K562 (cell line): ENCODE measurements around the gene MYL6B. TPM values are rescaled to one million over a fixed set of nuclear protein-coding genes. Genes with fewer than 3 reads are reported as not detected.

Source experiments
- ATAC-seq: fragments of 200-7000 bp; cut with Tn5 transposase; 3 replicates; pipeline ENCODE4 v1.9.1; 2020; ENCODE audit warnings: moderate library complexity
- BruUV-seq: library from RNA; stranded (reverse); fragments of 400-500 nt; replicated peaks from 2 replicates; lab custom pipeline; 2021; lab: Mats Ljungman, UMichigan
- CTCF ChIA-PET: fragments of 300-600 bp; formaldehyde crosslinking; extraction: SDS; loops from one replicate; lab custom pipeline; 2021; ENCODE audit warnings: low intra/inter-chr PET ratio; lab: Yijun Ruan, JAX
- POLR2A ChIA-PET: fragments of 300-600, 350-650 bp; sonication (Branson Sonifier 250); formaldehyde crosslinking; extraction: SDS; loops from one replicate; lab custom pipeline; 2021; ENCODE audit warnings: antibody characterized with exemption, inconsistent platforms; lab: Yijun Ruan, JAX
- DNase-seq, 4 experiments: peaks; one replicate each; pipeline versions ENCODE4 v3.0.0 to v3.0.0-alpha.2; 2011 to 2018; ENCODE audit warnings: low spot score in 3 of 4, mixed read lengths in 3 of 4; ENCODE audit errors: extremely low read depth in 1 of 4
- FAIRE-seq: peaks from 2 replicates; lab custom pipeline; 2011; peaks lifted over from hg19 to GRCh38; lab: Jason Lieb, UNC
- H2AFZ ChIP-seq: 2 replicates; pipeline ENCODE4 v1.6.0; 2011; ENCODE audit warnings: low read depth, low read length, control low read depth, inconsistent platforms
- H3K27ac ChIP-seq: fragments of 200-600 bp; 3 replicates; pipeline ENCODE4 v1.8.0; 2011; ENCODE audit warnings: low read depth, mild to moderate bottlenecking, control low read depth, inconsistent platforms, low read length, moderate library complexity, mixed read lengths; ENCODE audit errors: extremely low read depth
- H3K27me3 ChIP-seq, 2 experiments: fragments of 300-600 bp in 1 of 2; 2 replicates in 1 of 2; 3 replicates in 1 of 2; pipeline versions ENCODE4 v1.6.0 to v1.8.0; 2011; ENCODE audit warnings: inconsistent platforms in 2 of 2, low read length in 2 of 2, mild to moderate bottlenecking in 1 of 2, mixed read lengths in 1 of 2, moderate library complexity in 1 of 2; ENCODE audit not compliant: control insufficient read depth in 2 of 2, insufficient read depth in 2 of 2
- H3K36me3 ChIP-seq: fragments of 300-600 bp; 3 replicates; pipeline ENCODE4 v1.8.0; 2011; ENCODE audit warnings: mild to moderate bottlenecking, low read length, inconsistent platforms; ENCODE audit not compliant: control insufficient read depth, insufficient read depth
- H3K4me1 ChIP-seq, 2 experiments: fragments of 200-600 bp in 1 of 2; replicated peaks in 1 of 2; 2 replicates in 1 of 2; 3 replicates in 1 of 2; pipeline versions ENCODE4 v1.5.1 to v1.8.0; 2011; ENCODE audit warnings: inconsistent platforms in 2 of 2, low read length in 2 of 2, mild to moderate bottlenecking in 1 of 2, mixed read lengths in 1 of 2, moderate library complexity in 1 of 2; ENCODE audit not compliant: control insufficient read depth in 2 of 2, insufficient read depth in 2 of 2
- H3K4me2 ChIP-seq: 2 replicates; pipeline ENCODE4 v1.6.1; 2011; ENCODE audit warnings: low read length, control low read depth, inconsistent platforms, mixed read lengths; ENCODE audit not compliant: insufficient read depth
- H3K4me3 ChIP-seq: fragments of 200-600 bp; sonication (generic), shearing (Covaris generic); 2 replicates; pipeline ENCODE4 v1.5.1; 2016; ENCODE audit warnings: control low read depth, inconsistent platforms
- H3K79me2 ChIP-seq: fragments of 200-600 bp; 3 replicates; pipeline ENCODE4 v1.8.0; 2011; ENCODE audit warnings: low read length, inconsistent platforms; ENCODE audit not compliant: control insufficient read depth, insufficient read depth
- H3K9ac ChIP-seq, 2 experiments: 2 replicates each; pipeline versions ENCODE4 v1.6.0 to v1.6.1; 2011; ENCODE audit warnings: low read depth in 2 of 2, low read length in 2 of 2, control low read depth in 1 of 2, inconsistent platforms in 1 of 2, mild to moderate bottlenecking in 1 of 2, mixed read lengths in 1 of 2; ENCODE audit not compliant: insufficient read depth in 1 of 2
- H3K9me1 ChIP-seq: one replicate; pipeline ENCODE4 v1.6.0; 2011; ENCODE audit warnings: inconsistent platforms, mild to moderate bottlenecking, low read length, moderate library complexity; ENCODE audit not compliant: control insufficient read depth, insufficient read depth
- H3K9me3 ChIP-seq: replicated peaks from 2 replicates; pipeline ENCODE4 v1.5.1; 2011; ENCODE audit warnings: low read depth, low read length, inconsistent platforms; ENCODE audit not compliant: control insufficient read depth, insufficient read depth
- H4K20me1 ChIP-seq: replicated peaks from 2 replicates; pipeline ENCODE4 v1.6.1; 2011; ENCODE audit warnings: low read length, inconsistent platforms, mixed read lengths; ENCODE audit not compliant: control insufficient read depth, insufficient read depth
- CHD1 ChIP-seq: fragments of 200-600 bp; sonication (generic); IDR thresholded peaks from one replicate; pipeline ENCODE4 v1.6.1; 2012; ENCODE audit warnings: mild to moderate bottlenecking, moderate library complexity, low read length, inconsistent platforms
- CHD2 ChIP-seq: IDR thresholded peaks from 2 replicates; pipeline ENCODE4 v1.6.1; 2011; ENCODE audit warnings: low read depth, low read length
- FOXP1 ChIP-seq: sonication (generic); formaldehyde crosslinking; IDR thresholded peaks from 2 replicates; pipeline ENCODE4 v1.8.0; 2022; ENCODE audit warnings: mild to moderate bottlenecking, missing genetic modification reagents
- TBP ChIP-seq: optimal IDR thresholded peaks from 2 replicates; pipeline ENCODE3; 2011; ENCODE audit warnings: low read depth, low read length, improper control_type of control experiment
- ZBTB7A ChIP-seq: IDR thresholded peaks from 2 replicates; pipeline ENCODE4 v1.6.1; 2011; ENCODE audit warnings: low read depth, mild to moderate bottlenecking, low read length, moderate library complexity, borderline replicate concordance; ENCODE audit not compliant: control insufficient read depth
- WGBS: fragments of 100-300 bp; shearing (Covaris generic); methylation state at CpG from one replicate; pipeline ENCODE4 v1.1.6; 2016; ENCODE audit warnings: low coverage, mixed read lengths; ENCODE audit not compliant: insufficient coverage; ENCODE audit errors: missing lambda C conversion rate; 5-methylcytosine and 5-hydroxymethylcytosine counted together
- in situ Hi-C: fragments of 300-500 bp; cut with MboI; formaldehyde crosslinking; loops from 4 replicates; pipeline ENCODE4 v1.15.0; 2018; ENCODE audit warnings: inconsistent platforms, mixed read lengths
- intact Hi-C: fragments of 100-400 bp; cut with micrococcal nuclease; formaldehyde crosslinking; loops from 2 replicates; pipeline ENCODE4 v1.14.2; 2022
- polyA plus RNA-seq, 8 experiments: library from polyadenylated mRNA; depleted of rRNA in 4 of 8; stranded (reverse) in 5 of 8; unstranded in 3 of 8; fragments of >200 nt; fragmentation: Nextera tagmentation in 2 of 8; fragmentation: Illumina TruSeq in 1 of 8; extraction: Ambion mirVana in 2 of 8; extraction: Trizol in 1 of 8; gene quantifications; 2 replicates each; pipeline versions ENCODE4 v1.2.1 to v1.2.3, GENCODE V29; 2011 to 2014; ENCODE audit warnings: inconsistent platforms in 1 of 8, missing spikeins in 1 of 8
- total RNA-seq, 7 experiments: library from RNA; depleted of rRNA in 6 of 7; stranded (reverse); fragments of >200 nt in 6 of 7; fragmentation: Illumina TruSeq in 2 of 7; extraction: Trizol in 2 of 7; gene quantifications; 2 replicates each; pipeline versions ENCODE4 v1.2.1 to v1.2.3, GENCODE V29; 2011 to 2021; ENCODE audit warnings: low replicate concordance in 1 of 7
- TF ChIP-seq, protein P1 (sequence below): fragments of 200-600 bp; sonication (generic); IDR thresholded peaks from one replicate; pipeline ENCODE4 v1.6.1; 2012; ENCODE audit warnings: mild to moderate bottlenecking, low read depth, low read length, inconsistent platforms

MYL6B gene
- total and polyA plus RNA-seq, 9 of the 15 experiments (the other 6 are each of a cell fraction or from before 2014, with no cell fraction given): 42.8 to 77.3 (median 68.6) TPM

DNA sequence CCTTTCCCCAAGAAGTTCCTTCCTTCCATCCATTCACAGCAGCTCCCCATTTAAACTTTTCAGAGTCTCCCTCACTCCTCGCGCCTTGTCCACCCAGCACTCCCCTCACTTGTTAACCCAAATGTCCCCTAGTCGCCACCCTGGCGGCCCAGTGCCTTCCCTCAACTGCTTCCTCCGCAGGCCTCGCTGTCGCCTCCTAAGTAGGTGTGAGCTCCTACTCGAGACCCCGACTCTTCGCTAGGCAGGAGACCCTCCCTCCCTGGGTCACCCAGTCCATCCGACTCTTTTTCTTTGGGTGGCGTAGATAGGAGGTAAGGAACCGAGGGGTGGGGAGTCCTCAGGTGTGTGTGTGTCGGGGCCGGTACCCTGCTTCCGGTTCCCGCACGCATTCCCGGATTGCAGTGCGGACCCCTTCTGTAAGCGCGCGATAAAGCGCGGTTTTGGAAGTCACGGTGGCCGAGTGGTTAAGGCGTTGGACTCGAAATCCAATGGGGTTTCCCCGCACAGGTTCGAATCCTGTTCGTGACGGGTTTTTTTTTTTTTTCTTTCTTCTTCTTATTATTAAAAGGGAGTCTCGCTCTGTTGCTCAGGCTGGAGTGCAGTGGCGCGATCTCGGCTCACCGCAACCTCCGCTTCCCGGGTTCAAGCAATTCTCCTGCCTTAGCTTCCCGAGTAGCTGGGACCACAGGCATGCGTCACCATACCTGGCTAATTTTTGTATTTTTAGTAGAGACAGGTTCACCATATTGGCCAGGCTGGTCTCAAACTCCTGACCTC, 37.7 kb downstream of the MYL6B start (continued):
- TF ChIP-seq CHD1: no peak
- peak; percentile 88 for TF ChIP-seq ZBTB7A
- TF ChIP-seq FOXP1 (CRISPR knock-in tag): peak; percentile 50; the same call in 1 of the 2 replicates
- TF ChIP-seq CHD2: peak; percentile 62

DNA sequence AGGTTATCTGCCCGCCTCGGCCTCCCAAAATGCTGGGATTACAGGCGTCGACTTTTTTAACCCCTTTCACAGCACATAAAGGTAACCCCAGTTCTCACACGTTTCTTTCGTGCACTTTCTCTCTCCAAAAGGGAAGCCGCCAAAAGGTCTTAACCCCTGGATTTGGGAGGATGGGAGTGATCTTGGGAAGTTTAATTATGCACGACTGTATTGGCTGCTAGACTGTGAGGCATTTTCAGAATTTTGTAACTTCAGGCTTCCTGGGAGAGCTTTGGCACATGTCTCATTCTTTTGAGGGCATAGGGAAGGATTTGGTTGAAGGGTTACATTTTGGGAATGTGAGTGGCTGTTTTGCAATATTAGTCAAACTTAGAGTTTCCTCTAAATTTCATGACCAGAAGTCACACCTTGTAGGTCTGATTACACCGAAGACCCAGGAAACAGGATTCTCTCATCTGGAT, 38.3 kb downstream of the MYL6B start:
- Histone ChIP-seq H3K9me1 (no peaks in the 10 kb centered on the region), H3K36me3 (peaks cover 17% of the 10 kb centered on the region), H3K4me2 (peak overlapping the region; percentile 95), H3K9me3 (no peaks in the 10 kb centered on the region), H3K4me1 (peaks cover 4 to 16% of the 10 kb centered on the region in 2 experiments; a peak in 3 of 5 replicates), H3K4me3 (peak overlapping the region; percentile 85), H3K9ac (peak overlapping the region; percentile 84 to 90; a peak in 3 of 4 replicates), H3K27ac (peak overlapping the region; percentile 88), H3K79me2 (peaks cover 37% of the 10 kb centered on the region), H3K27me3 (no peaks in the 10 kb centered on the region), H4K20me1 (no peaks in the 10 kb centered on the region), H2AFZ (peak overlapping the region; percentile 98)
- 14% methylated on average over 9 of the region's 9 CpGs for WGBS
- ChIA-PET POLR2A (interaction anchor here (0.6 to 5.9 kb wide), 5 partner anchors 13 to 72 kb away, joined by 3 to 54 read pairs (median 15); partner anchors contain the start of genes RNF41 and ZC3H10), CTCF (interaction anchor here (0.6 to 2.9 kb wide), 7 partner anchors 14 to 1052 kb away, joined by 3 to 36 read pairs (median 9); partner anchors contain the start of genes ANKRD52, NABP2 and ZC3H10)
- DNase-seq: peak in 1 of 4 experiments; percentile 41
- FAIRE-seq: peak; percentile 11
- TSS peak; percentile 53 for BruUV-seq
- in situ Hi-C loops: loop anchor here (5.0 kb wide), 2 partner anchors 67 to 277 kb away; partner anchors contain the start of genes ANKRD52 and SPRYD4
- intact Hi-C loops: loop anchor here (1.0 to 5.0 kb wide), 3 partner anchors 71 to 143 kb away; partner anchors contain the start of gene CNPY2
- ATAC-seq: no peak
- TF ChIP-seq, protein P1, sequence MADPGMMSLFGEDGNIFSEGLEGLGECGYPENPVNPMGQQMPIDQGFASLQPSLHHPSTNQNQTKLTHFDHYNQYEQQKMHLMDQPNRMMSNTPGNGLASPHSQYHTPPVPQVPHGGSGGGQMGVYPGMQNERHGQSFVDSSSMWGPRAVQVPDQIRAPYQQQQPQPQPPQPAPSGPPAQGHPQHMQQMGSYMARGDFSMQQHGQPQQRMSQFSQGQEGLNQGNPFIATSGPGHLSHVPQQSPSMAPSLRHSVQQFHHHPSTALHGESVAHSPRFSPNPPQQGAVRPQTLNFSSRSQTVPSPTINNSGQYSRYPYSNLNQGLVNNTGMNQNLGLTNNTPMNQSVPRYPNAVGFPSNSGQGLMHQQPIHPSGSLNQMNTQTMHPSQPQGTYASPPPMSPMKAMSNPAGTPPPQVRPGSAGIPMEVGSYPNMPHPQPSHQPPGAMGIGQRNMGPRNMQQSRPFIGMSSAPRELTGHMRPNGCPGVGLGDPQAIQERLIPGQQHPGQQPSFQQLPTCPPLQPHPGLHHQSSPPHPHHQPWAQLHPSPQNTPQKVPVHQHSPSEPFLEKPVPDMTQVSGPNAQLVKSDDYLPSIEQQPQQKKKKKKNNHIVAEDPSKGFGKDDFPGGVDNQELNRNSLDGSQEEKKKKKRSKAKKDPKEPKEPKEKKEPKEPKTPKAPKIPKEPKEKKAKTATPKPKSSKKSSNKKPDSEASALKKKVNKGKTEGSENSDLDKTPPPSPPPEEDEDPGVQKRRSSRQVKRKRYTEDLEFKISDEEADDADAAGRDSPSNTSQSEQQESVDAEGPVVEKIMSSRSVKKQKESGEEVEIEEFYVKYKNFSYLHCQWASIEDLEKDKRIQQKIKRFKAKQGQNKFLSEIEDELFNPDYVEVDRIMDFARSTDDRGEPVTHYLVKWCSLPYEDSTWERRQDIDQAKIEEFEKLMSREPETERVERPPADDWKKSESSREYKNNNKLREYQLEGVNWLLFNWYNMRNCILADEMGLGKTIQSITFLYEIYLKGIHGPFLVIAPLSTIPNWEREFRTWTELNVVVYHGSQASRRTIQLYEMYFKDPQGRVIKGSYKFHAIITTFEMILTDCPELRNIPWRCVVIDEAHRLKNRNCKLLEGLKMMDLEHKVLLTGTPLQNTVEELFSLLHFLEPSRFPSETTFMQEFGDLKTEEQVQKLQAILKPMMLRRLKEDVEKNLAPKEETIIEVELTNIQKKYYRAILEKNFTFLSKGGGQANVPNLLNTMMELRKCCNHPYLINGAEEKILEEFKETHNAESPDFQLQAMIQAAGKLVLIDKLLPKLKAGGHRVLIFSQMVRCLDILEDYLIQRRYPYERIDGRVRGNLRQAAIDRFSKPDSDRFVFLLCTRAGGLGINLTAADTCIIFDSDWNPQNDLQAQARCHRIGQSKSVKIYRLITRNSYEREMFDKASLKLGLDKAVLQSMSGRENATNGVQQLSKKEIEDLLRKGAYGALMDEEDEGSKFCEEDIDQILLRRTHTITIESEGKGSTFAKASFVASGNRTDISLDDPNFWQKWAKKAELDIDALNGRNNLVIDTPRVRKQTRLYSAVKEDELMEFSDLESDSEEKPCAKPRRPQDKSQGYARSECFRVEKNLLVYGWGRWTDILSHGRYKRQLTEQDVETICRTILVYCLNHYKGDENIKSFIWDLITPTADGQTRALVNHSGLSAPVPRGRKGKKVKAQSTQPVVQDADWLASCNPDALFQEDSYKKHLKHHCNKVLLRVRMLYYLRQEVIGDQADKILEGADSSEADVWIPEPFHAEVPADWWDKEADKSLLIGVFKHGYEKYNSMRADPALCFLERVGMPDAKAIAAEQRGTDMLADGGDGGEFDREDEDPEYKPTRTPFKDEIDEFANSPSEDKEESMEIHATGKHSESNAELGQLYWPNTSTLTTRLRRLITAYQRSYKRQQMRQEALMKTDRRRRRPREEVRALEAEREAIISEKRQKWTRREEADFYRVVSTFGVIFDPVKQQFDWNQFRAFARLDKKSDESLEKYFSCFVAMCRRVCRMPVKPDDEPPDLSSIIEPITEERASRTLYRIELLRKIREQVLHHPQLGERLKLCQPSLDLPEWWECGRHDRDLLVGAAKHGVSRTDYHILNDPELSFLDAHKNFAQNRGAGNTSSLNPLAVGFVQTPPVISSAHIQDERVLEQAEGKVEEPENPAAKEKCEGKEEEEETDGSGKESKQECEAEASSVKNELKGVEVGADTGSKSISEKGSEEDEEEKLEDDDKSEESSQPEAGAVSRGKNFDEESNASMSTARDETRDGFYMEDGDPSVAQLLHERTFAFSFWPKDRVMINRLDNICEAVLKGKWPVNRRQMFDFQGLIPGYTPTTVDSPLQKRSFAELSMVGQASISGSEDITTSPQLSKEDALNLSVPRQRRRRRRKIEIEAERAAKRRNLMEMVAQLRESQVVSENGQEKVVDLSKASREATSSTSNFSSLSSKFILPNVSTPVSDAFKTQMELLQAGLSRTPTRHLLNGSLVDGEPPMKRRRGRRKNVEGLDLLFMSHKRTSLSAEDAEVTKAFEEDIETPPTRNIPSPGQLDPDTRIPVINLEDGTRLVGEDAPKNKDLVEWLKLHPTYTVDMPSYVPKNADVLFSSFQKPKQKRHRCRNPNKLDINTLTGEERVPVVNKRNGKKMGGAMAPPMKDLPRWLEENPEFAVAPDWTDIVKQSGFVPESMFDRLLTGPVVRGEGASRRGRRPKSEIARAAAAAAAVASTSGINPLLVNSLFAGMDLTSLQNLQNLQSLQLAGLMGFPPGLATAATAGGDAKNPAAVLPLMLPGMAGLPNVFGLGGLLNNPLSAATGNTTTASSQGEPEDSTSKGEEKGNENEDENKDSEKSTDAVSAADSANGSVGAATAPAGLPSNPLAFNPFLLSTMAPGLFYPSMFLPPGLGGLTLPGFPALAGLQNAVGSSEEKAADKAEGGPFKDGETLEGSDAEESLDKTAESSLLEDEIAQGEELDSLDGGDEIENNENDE: no peak
- TF ChIP-seq TBP: no peak
